ENCODE measurements around the gene LACC1. TPM values are rescaled to one million over a fixed set of nuclear protein-coding genes. Genes with fewer than 3 reads are reported as not detected.

The LACC1 gene
- polyA plus RNA-seq, 1 of the 3 experiments (the other 2 are of a cell fraction) = 4.2 TPM

DNA sequence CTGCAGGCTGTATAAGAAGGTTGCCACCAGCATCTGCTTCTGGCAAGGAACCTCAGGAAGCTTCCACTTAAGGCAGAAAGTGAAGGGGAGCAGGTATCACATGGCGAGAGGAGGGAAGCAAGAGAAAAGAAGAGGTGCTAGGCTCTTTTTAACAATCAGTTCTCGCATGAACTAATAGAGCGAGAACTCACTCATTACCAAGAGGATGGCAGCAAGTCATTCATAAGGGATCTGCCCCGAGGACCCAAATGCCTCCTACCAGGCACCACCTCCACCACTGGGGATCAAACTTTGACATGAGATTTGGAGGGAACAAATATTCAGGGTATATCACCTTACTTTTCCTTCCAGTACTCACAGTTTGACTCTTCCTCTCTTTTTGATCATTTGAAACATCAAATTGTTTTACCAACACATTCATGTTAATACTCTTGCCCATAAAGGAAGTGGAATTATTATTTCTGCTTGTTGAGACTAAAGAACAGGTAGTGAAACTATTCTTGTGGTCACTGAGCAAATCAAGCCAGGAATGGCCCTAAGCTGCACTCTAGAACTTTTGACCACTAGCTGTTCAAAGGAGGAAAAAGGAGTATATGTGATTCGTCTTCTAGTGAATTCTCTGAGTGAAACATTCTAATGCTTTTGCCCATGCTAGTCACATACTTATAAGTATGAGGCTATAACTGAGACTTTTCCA is 45.0 kb downstream of the LACC1 start (continued):
- TF ChIP-seq REST (IDR thresholded peaks at IDR 0.05; ENCODE audit: low read depth, low read length) = no peak
- TF ChIP-seq FOXJ3 (CRISPR knock-in tag; IDR thresholded peaks at IDR 0.05) = no peak
- TF ChIP-seq CHD2 (IDR thresholded peaks at IDR 0.05; ENCODE audit: low read length, partially characterized antibody) = no peak

DNA sequence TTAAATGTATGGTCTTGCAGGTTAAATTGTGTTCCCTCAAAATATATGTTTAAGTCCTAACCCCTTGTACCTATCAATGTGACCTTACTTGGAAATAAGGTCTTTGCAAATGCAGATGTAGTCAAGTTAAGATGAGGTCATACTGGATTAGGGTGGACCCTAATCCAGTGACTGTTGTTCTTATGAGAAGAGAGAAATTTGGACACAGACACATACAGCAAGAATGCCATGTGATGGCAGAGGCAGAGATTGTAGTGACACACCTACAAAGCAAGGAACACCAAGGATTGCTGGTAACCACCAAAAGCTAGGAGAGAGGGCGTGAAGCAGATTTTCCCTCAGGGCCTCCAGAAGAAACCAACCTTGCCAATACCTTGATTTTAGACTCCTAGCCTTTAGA is 50.2 kb downstream of the LACC1 start:
- Histone ChIP-seq H2AFZ (ENCODE audit: low read depth) (no peak overlapping the region), H3F3A (replicated peaks; ENCODE audit: insufficient read depth) (no peaks in the 10 kb centered on the region), H4K20me1 (ENCODE audit: insufficient read depth) (no peaks in the 10 kb centered on the region), H3K79me2 (ENCODE audit: insufficient read depth) (no peaks in the 10 kb centered on the region), H3K27me3 (ENCODE audit: insufficient read depth) (no peaks in the 10 kb centered on the region), H3K27ac (ENCODE audit: low read depth in 2 of 2, low read length in 1 of 2) (no peak overlapping the region), H3K4me3 (ENCODE audit: low read depth in 2 of 2, low read length in 1 of 2) (no peak overlapping the region), H3K9me2 (no peaks in the 10 kb centered on the region), H3K4me2 (no peak overlapping the region), H3K36me3 (replicated peaks in 1 of 2; ENCODE audit: control insufficient read depth in 1 of 2, insufficient read depth in 2 of 2, low read length in 1 of 2) (no peaks in the 10 kb centered on the region), H3K9ac (no peak overlapping the region), H3K4me1 (ENCODE audit: control insufficient read depth in 1 of 2, insufficient read depth in 2 of 2, low read depth in 1 of 2, low read length in 1 of 2) (no peaks in the 10 kb centered on the region), H3K9me3 (no peaks in the 10 kb centered on the region)
- WGBS (ENCODE audit: low lambda C conversion rate) = 64% methylated on average over 1 of the region's 1 CpG
- no peak for DNase-seq
- TF ChIP-seq RAD21 (IDR thresholded peaks at IDR 0.05; ENCODE audit: low read length) (no peak), NRF1 (IDR thresholded peaks at IDR 0.05; ENCODE audit: low read depth, low read length) (no peak), YY1 (IDR thresholded peaks at IDR 0.05; ENCODE audit: low read depth) (no peak), FOXJ3 (CRISPR knock-in tag; IDR thresholded peaks at IDR 0.05) (no peak), TAF1 (IDR thresholded peaks at IDR 0.05; ENCODE audit: borderline replicate concordance, low read depth, low read length) (no peak), GABPA (IDR thresholded peaks at IDR 0.05; ENCODE audit: low read depth) (no peak), EZH2phosphoT487 (IDR thresholded peaks at IDR 0.05; ENCODE audit: borderline replicate concordance, low read depth) (no peak), CHD2 (IDR thresholded peaks at IDR 0.05; ENCODE audit: low read length, partially characterized antibody) (no peak), RXRA (IDR thresholded peaks at IDR 0.05; ENCODE audit: borderline replicate concordance, low read depth) (no peak), TCF12 (IDR thresholded peaks at IDR 0.05) (no peak), TEAD4 (IDR thresholded peaks at IDR 0.05; ENCODE audit: borderline replicate concordance, insufficient read depth) (no peak)
- TF ChIP-seq, protein P1, sequence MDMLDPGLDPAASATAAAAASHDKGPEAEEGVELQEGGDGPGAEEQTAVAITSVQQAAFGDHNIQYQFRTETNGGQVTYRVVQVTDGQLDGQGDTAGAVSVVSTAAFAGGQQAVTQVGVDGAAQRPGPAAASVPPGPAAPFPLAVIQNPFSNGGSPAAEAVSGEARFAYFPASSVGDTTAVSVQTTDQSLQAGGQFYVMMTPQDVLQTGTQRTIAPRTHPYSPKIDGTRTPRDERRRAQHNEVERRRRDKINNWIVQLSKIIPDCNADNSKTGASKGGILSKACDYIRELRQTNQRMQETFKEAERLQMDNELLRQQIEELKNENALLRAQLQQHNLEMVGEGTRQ (IDR thresholded peaks at IDR 0.05; ENCODE audit: borderline replicate concordance, low read depth, low read length) = no peak
- TF ChIP-seq, protein P2, sequence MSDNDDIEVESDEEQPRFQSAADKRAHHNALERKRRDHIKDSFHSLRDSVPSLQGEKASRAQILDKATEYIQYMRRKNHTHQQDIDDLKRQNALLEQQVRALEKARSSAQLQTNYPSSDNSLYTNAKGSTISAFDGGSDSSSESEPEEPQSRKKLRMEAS (IDR thresholded peaks at IDR 0.05; ENCODE audit: low read depth) = no peak
- ChIA-PET POLR2A (no interaction called here), CTCF (no interaction called here)
